GM18507 (cell line): ENCODE data around the gene STARD13.

Experiments
- DNase-seq: peaks from one replicate; pipeline ENCODE4 v3.0.0; 2011; ENCODE audit warnings: low read depth; ENCODE audit not compliant: insufficient read length; ENCODE audit errors: extremely low spot score
- FAIRE-seq: peaks from 2 replicates; lab custom pipeline; 2011; peaks lifted over from hg19 to GRCh38; lab: Jason Lieb, UNC

The STARD13 gene

DNA sequence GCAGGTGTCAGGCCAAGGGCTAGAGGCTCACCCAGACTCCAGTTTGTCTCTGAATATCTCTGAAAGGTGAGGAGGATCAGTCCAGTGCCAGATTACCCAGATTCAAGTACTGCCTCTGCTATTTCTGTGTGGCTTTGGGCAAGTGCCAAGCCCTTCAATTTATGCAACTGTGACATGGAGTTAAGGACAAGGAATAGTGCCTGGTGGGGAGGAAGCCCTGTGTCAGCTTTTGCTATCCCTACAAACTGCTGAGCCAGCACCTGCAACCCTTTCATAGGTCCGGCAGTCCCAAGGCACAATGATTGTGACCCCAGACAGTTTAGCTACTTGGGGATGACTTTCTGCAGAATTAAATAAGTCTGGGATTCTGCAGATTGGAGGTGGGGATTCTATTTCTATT, 146.4 kb downstream of the STARD13 start:
- no peak for FAIRE-seq

DNA sequence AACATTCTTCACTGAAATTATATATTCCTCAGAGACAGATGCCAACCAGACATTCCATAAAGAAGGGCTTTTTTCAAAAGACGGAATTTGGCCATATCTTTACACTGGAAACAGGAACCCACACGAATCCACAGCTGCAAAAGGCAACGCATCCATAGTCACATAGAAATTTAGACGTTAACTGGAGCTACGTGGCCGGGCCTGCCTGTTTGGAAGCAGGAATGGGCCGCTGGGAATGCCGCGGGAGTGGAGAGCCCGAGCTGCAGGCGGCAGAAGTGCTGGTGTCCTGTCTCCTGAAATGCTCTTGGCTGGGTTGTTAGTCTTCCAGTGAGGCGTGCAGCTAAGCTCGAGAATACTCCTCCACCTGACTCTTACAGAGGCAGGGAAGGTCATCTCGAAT, 147.1 kb downstream of the STARD13 start:
- no peak for FAIRE-seq
- DNase-seq = no peak

More for the DNA sequence above, 146.4 kb downstream of the STARD13 start:
- DNase-seq = no peak

DNA sequence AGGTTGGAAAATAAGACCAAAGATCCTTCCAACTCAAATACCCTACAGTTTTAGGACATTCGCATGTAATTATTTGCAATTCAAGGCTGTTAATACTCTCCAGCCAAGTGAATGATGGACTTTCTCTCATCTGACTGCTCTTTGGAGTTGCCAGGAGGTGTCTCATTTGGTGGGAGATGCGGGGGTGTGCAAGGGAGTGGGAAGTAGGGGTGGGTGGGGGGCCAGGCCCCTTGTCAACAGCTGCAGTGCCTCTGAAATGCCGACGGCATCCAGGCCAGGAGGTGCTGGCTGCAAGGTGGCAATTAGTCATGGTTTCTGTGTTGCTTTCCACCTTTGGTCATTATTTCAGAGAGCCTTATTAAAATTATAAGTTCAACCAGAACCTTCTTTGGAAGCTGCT, 147.8 kb downstream of the STARD13 start:
- no peak for DNase-seq
- no peak for FAIRE-seq

DNA sequence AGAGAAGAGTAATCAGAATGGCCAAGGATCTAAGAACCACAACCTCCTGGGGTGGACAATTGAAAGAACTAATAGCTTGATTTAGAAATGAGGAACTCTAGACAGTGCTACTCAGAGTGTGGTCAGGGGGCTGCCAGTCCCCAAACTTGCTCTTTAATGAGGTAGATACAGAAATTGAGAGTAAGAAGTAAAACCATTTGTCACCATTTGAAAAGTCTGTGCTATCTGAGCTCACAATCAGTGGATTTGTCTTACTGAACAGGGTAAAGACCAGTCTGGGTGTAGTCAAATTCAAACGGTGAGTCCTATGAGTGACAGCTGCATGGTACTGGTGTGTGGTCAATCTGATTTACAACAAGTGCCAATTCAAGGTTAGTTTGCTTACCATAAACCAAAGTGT, 150.5 kb downstream of the STARD13 start:
- FAIRE-seq = no peak
- DNase-seq = no peak

DNA sequence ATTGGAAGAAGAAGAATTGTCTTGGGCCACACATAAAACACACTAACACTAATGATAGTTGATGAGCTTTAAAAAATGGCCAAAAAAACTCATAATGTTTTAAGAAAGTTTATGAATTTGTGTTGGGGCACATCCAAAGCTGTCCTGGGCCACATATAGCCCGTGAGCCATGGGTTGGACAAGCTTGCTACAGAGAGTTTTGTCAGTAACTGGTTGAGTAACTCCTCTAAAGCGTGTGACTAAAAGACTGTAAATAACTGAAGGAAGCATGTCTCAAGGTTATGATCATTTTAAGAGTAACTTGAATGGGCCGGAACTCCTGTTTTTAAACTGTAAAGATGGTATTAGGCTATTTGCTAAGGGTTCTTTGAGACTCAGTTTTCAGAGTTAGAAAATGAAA, 151.3 kb downstream of the STARD13 start:
- DNase-seq (no peak), FAIRE-seq (no peak)

DNA sequence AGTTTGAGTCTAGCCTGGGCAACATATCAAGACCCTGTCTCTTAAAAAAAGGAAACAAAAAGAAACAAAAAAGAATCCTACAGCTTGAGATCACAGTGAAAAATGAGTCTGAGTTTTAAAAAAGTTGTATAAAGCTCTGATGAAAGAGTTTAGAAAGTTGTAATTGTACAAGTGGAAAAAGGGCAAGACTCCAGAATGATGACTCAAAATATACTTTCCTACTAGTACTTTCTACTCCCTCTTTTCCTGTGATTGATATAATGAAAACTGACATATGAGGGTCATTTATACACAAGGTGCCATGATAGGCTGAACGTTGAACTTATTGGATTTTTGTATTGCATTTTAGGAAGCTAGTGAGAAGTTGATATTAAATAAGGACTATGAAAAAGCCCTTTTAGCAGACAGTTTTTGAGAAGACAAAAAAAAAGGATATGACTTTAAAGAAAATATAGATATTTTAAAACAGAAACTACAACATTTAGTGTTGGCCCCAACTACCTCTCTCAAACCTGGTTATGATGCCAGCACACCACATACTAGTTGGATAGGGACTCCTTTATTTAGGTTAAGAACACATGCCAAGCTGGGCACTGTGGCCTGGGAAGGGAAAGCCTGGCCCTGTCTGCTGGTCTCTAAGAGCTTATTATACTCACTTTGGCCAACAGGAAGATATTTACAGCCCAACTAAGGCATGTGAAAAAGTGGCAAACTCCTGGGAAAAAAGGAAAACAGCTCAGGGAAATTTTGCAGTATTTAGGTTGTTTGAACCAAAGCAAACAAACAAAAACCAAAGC, 152.7 kb downstream of the STARD13 start:
- DNase-seq (no peak), FAIRE-seq (no peak)

DNA sequence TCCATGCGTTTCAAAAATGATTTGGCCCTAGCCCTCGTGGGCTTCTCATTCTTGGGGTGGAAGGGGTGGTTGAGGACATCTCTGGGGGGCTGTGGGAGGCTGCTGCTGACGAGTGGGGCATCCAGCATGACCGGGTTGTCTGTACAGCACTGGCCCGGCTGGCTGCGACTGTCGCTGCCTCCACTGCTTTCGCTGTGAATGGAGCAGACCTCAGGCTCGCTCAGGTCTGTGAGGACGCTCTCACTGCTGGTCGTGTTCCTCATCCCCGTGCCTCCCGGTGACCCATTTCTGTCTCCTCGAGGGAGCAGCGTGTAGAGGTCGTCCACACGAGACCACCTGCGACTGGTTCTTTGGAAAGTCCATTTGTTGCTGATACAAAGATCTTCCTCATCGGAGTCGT, 155.7 kb downstream of the STARD13 start:
- no peak for DNase-seq
- no peak for FAIRE-seq

DNA sequence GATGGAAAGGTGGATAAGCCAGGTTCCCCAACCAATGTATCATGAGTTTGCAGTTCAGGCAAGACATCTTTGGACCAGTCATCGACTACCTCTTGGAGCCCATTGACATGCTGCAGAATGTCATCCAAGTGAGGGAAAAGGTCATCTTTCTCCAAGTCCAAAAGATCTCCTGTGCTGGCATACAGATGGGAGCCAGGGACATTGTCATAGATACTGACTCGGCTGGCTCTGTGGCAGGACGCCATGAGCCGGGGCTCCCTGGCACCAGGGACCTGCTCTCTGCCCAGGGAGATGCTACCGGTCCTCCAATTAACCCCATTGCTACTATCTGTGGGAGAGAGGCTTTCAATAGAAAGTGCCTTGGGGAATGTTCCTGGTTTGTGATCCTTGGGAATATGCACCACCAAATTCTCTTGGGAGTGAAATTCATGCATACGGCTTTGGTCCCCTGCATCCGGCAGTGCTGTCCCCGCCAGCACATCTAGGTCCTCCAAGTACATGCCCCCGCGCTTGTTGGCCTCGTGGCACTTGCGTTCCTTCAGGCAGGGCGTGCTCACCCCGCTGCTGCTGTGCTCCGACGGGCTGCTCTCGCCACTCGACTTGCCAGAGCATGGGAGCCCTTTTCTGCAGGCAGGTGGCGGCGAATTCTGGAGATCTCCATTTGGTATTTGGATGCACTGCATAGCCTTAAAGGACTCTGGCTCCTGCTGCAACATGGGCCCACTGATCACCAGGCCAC, 156.3 kb downstream of the STARD13 start:
- FAIRE-seq (no peak), DNase-seq (no peak)

DNA sequence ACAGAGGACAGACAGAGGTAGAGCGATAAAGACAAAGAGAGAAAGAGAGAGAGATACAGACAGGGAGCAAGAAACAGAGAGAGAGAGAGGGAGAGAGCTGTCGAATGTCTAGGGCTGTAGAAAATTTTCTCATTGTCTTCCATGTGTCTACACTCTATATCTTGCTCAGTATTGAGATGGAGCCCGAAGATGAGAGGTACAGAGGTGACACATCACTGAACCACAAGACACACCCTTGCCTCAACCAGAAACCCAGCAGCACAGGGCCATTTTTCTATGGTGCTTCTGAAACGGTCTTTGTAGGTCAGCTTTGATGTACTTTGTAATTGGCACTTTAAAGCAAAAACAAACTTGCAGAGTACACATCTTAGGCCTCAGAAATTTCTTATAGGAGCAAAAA, 157.4 kb downstream of the STARD13 start:
- FAIRE-seq (no peak), DNase-seq (no peak)

DNA sequence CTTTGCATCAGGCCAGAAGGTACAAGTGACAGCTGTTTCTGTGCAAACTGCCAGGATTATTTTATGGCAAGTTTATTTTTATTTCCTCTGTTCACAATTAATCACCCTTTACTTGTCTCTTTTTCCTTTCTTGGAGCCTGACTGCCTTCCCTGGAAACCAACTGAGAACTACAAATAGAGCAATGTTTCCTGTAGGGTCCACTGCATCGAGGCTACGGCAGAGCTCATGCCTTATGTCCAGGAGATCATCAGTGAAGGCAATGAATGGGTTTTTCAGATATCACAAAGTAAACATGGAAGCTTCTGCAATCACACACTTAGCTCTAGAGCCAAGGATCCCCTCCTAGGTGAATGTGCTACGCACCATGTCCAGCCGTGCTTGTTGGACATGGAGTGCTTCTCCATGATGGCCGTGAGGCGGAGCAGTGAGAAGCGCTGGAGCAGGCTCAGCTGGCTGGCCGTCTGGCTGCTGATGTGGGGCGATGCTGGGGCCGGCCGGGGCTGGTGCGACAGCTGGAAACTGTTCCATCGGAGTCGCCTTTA, 158.5 kb downstream of the STARD13 start:
- DNase-seq (no peak), FAIRE-seq (no peak)

DNA sequence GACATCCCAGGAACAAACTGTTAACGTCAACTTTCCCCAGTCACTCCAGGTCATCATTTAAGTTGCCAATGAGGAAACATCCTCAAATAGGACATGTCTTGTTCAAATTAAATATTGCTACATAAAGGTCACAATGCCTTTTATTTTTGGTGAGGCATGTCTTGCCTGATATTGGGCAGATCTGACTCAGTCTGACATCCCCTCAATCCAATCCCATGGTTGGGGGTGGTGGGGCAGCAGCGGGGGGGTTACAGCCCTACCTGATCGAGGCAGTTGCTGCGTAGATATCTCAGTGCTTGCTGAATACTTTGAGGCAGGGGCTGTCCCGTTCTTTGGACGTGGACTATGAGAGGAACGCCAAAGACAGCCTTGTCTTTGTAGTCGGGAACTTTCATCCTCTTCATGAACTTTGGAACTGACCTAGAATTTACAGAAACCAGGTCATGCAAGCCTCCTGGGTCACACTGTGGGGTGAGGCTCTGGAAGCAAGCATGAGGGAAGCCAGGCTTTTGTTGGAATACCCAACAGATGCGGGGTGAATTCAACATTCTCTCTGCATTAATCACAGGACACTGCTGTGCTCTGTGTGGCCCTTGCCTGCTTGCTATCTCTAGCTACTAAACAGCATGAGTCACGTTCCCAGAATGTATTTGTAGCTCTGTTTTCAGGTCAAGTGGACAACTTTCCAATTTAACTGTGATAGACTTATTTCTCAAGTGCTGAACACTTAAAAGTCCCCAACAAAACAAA, 159.6 kb downstream of the STARD13 start:
- FAIRE-seq (no peak), DNase-seq (no peak)

DNA sequence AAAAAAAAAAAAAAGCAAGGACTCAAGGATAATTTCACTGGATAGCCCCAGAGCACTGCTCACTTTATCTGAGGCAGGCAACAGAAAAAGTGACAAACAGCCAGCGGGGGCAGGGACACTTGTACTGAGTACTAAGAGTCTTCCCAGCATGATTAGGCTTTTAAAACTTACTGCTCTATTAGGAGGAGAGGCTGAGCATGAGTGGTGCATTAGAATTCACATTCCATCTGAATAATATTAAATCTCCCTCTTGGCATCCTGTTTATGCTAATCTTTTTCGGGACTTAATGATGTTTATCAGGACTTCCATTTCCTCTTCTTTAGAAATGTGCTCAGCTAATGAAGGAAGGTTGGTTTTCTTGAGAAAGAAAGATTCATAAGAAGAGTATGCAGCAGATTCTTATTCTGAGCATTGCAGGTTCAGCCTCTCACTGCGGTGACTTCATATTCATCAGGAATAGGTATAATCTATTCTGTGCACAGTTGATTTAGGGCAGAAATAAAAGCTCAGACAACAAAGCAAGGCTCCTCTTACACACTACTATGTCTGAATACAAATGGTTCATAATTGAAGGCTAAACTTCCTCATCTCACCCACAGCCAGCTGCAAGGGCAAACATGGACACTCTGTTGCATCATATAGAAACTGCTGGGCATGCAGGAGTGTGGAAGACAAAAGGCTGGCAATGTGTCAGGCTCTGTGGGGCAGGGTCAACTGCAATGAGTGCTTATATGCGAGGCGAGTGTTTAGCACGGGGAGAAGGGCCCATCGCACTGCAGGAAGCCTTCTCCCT, 162.3 kb downstream of the STARD13 start:
- DNase-seq (no peak), FAIRE-seq (no peak)

DNA sequence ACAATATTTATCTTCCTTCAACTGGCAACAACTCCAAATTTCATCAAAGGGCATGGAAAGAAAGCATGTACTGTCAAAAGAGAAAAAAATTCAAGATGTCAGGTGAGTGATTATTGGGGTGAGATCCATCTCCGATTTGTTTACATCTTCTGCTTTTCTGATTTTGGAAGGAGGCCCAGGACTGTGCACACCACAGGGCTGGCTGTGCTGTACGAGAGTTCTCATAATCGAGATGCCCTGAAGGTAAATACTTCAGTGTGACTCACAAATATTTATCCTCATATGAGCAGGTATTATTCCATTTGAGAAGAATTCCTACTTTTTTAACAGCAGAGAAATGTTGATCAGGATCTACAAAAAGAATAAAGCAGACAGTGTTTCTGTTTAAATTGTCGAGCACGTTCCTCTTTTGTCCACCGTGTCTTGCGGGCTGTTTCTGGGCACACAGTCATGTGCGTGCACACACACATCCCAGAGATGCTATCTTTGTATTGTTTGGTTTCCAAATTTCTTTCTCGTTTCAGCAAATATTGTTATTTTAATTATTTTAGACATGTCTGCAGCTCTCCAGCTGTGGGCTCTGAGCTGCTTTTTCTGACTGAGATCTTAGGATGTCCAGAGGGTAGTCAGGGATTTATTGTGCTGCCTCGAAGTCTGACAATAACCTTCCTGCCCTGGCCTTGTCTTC, 165.6 kb downstream of the STARD13 start:
- DNase-seq (no peak), FAIRE-seq (no peak)

DNA sequence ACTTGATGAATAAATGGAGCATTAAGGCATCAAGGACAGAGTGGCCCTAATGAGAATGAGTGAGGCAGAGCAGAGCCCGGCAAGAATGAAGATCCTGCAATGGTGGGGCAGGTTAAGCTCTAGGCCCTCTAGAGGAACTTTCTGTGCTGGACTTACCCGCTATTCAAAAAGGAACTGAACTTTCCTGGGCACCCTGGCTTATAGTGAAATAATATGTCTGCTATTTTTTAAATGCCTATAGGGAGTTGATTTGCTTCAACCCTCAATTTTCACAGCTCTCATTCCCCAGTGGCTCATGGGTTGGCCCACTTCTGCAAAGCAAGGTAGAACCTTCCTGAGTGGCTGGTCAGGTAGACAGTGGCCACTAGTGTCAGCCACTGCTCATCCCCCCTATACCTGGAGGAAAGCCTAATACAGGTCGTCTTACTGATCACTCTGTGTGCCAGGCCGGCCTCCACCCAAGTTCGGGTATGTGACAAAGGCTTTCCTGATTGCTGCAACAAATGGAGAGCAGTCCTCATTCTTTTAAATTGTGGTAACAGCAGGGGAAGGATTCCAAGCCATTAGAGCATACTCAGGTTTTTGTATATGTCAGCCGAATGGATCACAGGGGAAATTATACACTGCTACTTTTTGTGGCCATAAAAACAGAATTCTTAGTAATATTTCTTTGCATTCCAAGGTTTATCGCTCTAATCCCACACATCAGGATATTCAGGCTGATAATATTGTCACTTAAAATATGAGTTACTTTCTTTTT, 166.4 kb downstream of the STARD13 start:
- FAIRE-seq = no peak

DNA sequence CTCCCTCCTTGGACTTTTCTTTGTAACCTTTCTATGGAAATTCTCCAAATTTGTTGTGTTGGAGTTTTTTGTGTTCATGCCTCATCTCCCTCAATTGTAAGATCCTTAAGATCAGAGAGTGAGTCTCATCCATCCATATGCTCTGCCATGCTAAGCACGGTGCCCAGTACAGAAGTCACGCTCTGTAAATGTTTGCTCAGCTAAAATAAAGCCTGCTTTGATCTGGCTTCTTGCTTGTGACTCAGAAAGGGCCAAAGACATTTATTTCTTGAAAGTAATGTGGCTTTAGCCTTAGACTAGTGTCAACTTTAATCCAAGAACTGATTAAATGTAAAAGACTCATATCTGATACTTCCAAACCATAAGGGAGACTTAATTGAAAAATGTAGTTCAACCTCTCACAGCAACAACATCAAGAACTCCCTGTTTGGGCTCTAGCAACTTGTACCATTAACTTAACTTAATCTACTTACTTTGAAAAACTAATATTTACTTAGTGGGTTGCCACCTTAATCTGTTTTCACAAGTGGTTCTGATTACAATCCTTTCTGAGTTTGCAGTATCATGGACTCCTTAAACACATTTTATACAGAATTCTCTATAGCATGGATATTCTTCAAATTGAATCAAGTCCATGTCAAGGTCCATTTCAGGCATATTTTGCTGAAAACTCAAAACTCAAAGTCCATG, 169.1 kb downstream of the STARD13 start:
- FAIRE-seq (no peak), DNase-seq (no peak)

More for the DNA sequence above, 166.4 kb downstream of the STARD13 start:
- DNase-seq = no peak

DNA sequence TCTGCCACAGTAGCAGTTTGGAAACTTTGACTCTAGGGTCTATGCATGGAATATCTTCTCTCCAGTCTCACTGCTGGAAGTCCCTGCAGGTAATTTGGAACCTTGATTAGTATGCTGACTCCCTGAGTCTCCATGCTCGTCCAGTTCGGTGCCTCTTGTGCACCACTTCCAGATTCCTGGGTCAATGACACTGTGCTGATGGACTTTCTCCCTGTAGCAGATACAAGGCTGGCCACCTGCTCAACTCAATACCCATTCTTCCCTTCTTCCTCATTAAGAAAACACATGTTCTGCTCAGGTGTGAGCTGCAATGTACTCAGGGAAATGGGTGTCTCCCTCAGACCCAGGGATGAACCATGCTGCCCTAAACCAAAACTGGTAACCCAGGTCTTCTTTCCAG, 170.3 kb downstream of the STARD13 start:
- DNase-seq = no peak
- FAIRE-seq = no peak

DNA sequence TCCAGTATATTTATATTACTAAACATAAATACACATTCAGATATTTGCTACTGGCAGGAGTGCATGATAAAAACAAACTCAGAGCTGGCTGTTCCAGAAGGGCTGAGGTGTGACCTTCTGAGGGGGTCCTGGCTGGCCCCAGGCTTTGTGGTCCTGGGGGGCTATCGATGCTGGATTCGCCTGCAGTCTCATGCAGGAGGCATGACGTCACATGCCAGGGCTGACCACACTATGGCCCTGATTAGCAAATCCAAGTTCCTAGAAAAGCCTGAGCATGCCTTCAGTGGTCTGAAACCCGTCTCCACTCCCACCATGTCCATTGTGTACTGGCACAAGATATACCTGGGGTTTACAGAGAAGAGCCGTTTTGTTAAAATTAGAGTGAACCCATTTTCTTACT, 171.4 kb downstream of the STARD13 start:
- DNase-seq (no peak), FAIRE-seq (no peak)

DNA sequence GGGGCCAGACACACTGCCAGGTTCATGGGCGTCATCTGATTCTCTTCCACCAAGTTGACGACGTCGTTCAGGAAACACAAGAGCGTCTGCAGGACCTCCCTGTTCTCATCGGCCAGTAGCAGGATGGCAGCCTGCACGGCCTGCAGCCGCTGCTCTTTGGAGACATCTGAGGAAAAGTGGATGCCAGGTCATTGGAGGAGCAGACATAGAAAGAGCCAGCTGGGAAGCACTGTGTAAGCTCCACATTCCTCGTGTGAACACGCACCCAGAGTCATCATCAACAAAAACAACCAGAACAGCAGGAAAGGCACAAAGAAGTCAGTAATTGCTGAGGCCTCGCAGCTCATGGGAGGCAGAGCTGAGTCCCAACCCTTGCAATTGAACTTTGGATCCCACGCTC, 172.8 kb downstream of the STARD13 start:
- DNase-seq (no peak), FAIRE-seq (no peak)
